A549 treated with Hydrocortisone at 1 μM for 4 hours (cell line): ENCODE data around the gene LRATD1. TPM values are rescaled to one million over a fixed set of nuclear protein-coding genes. Genes with fewer than 3 reads are reported as not detected.

ENCODE experiments used
- total RNA-seq: library from RNA; stranded (reverse); fragments of 200-300 nt; extraction: Qiagen RNA extraction; gene quantifications from 5 replicates; pipeline ENCODE4 v1.2.3, GENCODE V29; 2022

The LRATD1 gene
- 0.05 to 0.10 TPM (median 0.10 TPM) in 5 replicates for total RNA-seq

GRCh38 chr2:14632133-14632936, at the start of gene LRATD1:
LRATD1 (plus strand) TSS chr2:14632717; CDS start chr2:14633980, 1,263 bp downstream.

